Loucy (cell line): ENCODE data around the gene CNBD2.
"Not testable (repeated sequence)": the region's sequence is repeated elsewhere in the genome, so short reads cannot be mapped to it uniquely, and the experiment has no call there.

Experiments used
- EZH2phosphoT487 ChIP-seq: fragments of 200-600 bp; IDR thresholded peaks from 2 replicates; pipeline ENCODE4 v1.6.1; 2018; ENCODE audit warnings: antibody characterized with exemption, mild to moderate bottlenecking, moderate library complexity, borderline replicate concordance
- TF ChIP-seq, protein P1 (sequence below): fragments of 200-600 bp; sonication (generic); conservative IDR thresholded peaks from 2 replicates; pipeline ENCODE4 v1.5.1; 2014; ENCODE audit warnings: mild to moderate bottlenecking, antibody characterized with exemption, low read length

GRCh38 chr20:36049408-36049807 lies 81.0 kb downstream of the CNBD2 start:
- TF ChIP-seq, protein P1, sequence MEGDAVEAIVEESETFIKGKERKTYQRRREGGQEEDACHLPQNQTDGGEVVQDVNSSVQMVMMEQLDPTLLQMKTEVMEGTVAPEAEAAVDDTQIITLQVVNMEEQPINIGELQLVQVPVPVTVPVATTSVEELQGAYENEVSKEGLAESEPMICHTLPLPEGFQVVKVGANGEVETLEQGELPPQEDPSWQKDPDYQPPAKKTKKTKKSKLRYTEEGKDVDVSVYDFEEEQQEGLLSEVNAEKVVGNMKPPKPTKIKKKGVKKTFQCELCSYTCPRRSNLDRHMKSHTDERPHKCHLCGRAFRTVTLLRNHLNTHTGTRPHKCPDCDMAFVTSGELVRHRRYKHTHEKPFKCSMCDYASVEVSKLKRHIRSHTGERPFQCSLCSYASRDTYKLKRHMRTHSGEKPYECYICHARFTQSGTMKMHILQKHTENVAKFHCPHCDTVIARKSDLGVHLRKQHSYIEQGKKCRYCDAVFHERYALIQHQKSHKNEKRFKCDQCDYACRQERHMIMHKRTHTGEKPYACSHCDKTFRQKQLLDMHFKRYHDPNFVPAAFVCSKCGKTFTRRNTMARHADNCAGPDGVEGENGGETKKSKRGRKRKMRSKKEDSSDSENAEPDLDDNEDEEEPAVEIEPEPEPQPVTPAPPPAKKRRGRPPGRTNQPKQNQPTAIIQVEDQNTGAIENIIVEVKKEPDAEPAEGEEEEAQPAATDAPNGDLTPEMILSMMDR: not testable (repeated sequence)
- TF ChIP-seq EZH2phosphoT487: not testable (repeated sequence)
